ENCODE data around the gene ABLIM2. TPM values are rescaled to one million over a fixed set of nuclear protein-coding genes. Genes with fewer than 3 reads are reported as not detected.

Gene ABLIM2
- total and polyA plus RNA-seq, 2 of the 13 experiments (the other 11 are each of a cell fraction or from before 2014, with no cell fraction given): 0.20 to 0.37 TPM

GRCh38 chr4:8071766-8072165 lies 86.8 kb downstream of the ABLIM2 start:
- Histone ChIP-seq H3K9ac (ENCODE audit: insufficient read depth, low read depth, low read length) (no peak overlapping the region), H3K36me3 (replicated peaks in 1 of 2; ENCODE audit: control insufficient read depth in 1 of 2, insufficient read depth in 2 of 2, low read length in 2 of 2) (no peaks in the 10 kb centered on the region), H4K20me1 (ENCODE audit: insufficient read depth, low read length) (no peaks in the 10 kb centered on the region), H3K4me2 (ENCODE audit: low read depth, low read length) (no peak overlapping the region), H3K4me3 (replicated peaks in 1 of 3; ENCODE audit: insufficient read depth in 1 of 3, low read depth in 2 of 3, low read length in 3 of 3) (no peak overlapping the region), H3K79me2 (ENCODE audit: insufficient read depth, low read length) (no peaks in the 10 kb centered on the region), H3K27me3 (ENCODE audit: control insufficient read depth in 1 of 2, insufficient read depth in 2 of 2, low read length in 2 of 2) (peaks cover 9 to 56% of the 10 kb centered on the region in 2 experiments), H3K27ac (ENCODE audit: extremely low read length, insufficient read depth, low read length) (no peak overlapping the region), H3K4me1 (ENCODE audit: insufficient read depth, low read length) (peaks cover 14% of the 10 kb centered on the region; the same call in 1 of the 2 replicates), H3K9me3 (ENCODE audit: low read length) (no peaks in the 10 kb centered on the region), H2AFZ (ENCODE audit: low read length) (no peak overlapping the region)
- no peak for DNase-seq (ENCODE audit: low spot score)
- BruUV-seq (replicated peaks): no TSS peak
- ChIA-PET CTCF (ENCODE audit: low intra/inter-chr PET ratio, low total read pairs) (no interaction called here), POLR2A (no interaction called here)
- WGBS (ENCODE audit: low lambda C conversion rate): 67% methylated on average over 1 of the region's 23 CpGs
- FAIRE-seq: no peak
- in situ Hi-C loops (cut with HindIII; ENCODE audit: extremely low pct_ligation_motif_present, low pct_unique_long_range_greater_than_20kb): no loop called here
- no peak for ATAC-seq
- intact Hi-C loops (cut with micrococcal nuclease; ENCODE audit: unreplicated experiment): no loop called here
- TF ChIP-seq RARA (CRISPR knock-in tag; IDR thresholded peaks at IDR 0.05) (no peak), SOX13 (IDR thresholded peaks at IDR 0.05) (no peak), SOX13 (CRISPR knock-in tag; conservative IDR thresholded peaks at IDR 0.05 in 1 of 2, IDR thresholded peaks at IDR 0.05 in 1 of 2) (no peak), ZBTB46 (CRISPR knock-in tag; IDR thresholded peaks at IDR 0.05; ENCODE audit: borderline replicate concordance) (no peak), SETDB1 (CRISPR knock-in tag; IDR thresholded peaks at IDR 0.05; ENCODE audit: borderline replicate concordance) (no peak)

Measured in HepG2 (cell line).